ENCODE data around the gene PIWIL4. TPM values are rescaled to one million over a fixed set of nuclear protein-coding genes. Genes with fewer than 3 reads are reported as not detected.
A peak's percentile ranks its signal among the peaks of the same experiment; 100 is the strongest.
"Not testable (repeated sequence)": the region's sequence is repeated elsewhere in the genome, so short reads cannot be mapped to it uniquely, and the experiment has no call there.

Gene PIWIL4
- total RNA-seq, 1 donor from 2014 or later = 2.6 TPM

DNA sequence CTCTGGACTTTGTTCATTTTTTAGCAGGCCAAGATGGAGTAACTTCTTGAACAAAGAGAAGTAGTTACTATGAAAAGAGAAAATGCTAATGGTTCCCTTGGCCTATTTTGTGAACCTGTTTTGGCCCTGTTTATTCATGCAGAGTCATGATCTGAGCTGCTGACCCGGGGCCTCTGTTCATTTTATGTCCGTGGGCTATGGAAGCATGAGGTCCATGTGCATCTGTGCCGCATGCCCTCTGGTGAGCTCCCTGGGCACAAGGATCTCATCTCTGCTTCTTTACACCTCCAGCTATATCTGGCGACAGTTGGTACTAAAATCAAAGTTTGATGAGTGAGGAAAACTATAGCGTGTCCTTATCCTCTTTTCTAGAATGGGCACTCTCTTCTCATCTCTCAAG, 1.0 kb downstream of the PIWIL4 start:
- TF ChIP-seq, protein P1, sequence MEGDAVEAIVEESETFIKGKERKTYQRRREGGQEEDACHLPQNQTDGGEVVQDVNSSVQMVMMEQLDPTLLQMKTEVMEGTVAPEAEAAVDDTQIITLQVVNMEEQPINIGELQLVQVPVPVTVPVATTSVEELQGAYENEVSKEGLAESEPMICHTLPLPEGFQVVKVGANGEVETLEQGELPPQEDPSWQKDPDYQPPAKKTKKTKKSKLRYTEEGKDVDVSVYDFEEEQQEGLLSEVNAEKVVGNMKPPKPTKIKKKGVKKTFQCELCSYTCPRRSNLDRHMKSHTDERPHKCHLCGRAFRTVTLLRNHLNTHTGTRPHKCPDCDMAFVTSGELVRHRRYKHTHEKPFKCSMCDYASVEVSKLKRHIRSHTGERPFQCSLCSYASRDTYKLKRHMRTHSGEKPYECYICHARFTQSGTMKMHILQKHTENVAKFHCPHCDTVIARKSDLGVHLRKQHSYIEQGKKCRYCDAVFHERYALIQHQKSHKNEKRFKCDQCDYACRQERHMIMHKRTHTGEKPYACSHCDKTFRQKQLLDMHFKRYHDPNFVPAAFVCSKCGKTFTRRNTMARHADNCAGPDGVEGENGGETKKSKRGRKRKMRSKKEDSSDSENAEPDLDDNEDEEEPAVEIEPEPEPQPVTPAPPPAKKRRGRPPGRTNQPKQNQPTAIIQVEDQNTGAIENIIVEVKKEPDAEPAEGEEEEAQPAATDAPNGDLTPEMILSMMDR (IDR thresholded peaks at IDR 0.05) = no peak
- Mint-ChIP-seq H3K36me3 (ENCODE audit: low read depth) (peaks cover 1% of the 10 kb centered on the region), H3K9me3 (ENCODE audit: low read depth) (no peaks in the 10 kb centered on the region), H3K4me1 (ENCODE audit: low read depth) (peaks cover 12% of the 10 kb centered on the region), H3K27ac (ENCODE audit: unreplicated experiment) (no peak overlapping the region), H3K4me3 (ENCODE audit: unreplicated experiment) (no peak overlapping the region), H3K27me3 (ENCODE audit: low read depth) (no peaks in the 10 kb centered on the region)
- no peak for DNase-seq (ENCODE audit: low spot score)

GRCh38 chr11:94568717-94569116, 1.5 kb downstream of the PIWIL4 start:
- TF ChIP-seq, protein P1 (IDR thresholded peaks at IDR 0.05) = no peak
- Mint-ChIP-seq H3K27me3 (ENCODE audit: low read depth) (no peaks in the 10 kb centered on the region), H3K4me1 (ENCODE audit: low read depth) (peaks cover 7% of the 10 kb centered on the region), H3K9me3 (ENCODE audit: low read depth) (no peaks in the 10 kb centered on the region), H3K36me3 (ENCODE audit: low read depth) (peaks cover 1% of the 10 kb centered on the region), H3K27ac (ENCODE audit: unreplicated experiment) (no peak overlapping the region), H3K4me3 (ENCODE audit: unreplicated experiment) (no peak overlapping the region)
- no peak for DNase-seq (ENCODE audit: low spot score)

DNA sequence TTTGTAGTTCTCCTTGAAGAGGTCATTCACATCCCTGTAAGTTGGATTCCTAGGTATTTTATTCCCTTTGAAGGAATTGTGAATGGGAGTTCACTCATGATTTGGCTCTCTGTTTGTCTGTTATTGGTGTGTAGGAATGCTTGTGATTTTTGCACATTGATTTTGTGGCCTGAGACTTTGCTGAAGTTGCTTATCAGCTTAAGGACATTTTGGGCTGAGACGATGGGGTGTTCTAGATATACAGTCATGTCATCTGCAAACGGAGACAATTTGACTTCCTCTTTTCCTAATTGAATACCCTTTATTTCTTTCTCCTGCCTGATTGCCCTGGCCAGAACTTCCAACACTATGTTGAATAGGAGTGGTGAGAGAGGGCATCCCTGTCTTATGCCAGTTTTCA, 5.8 kb downstream of the PIWIL4 start:
- DNase-seq (ENCODE audit: low spot score); H3K27me3 Mint-ChIP-seq (ENCODE audit: low read depth); H3K36me3 Mint-ChIP-seq (ENCODE audit: low read depth); H3K27ac Mint-ChIP-seq (ENCODE audit: unreplicated experiment); H3K4me3 Mint-ChIP-seq (ENCODE audit: unreplicated experiment); H3K9me3 Mint-ChIP-seq (ENCODE audit: low read depth): not testable (repeated sequence)
- H3K4me1 Mint-ChIP-seq (ENCODE audit: low read depth) = peaks cover 20% of the 10 kb centered on the region

DNA sequence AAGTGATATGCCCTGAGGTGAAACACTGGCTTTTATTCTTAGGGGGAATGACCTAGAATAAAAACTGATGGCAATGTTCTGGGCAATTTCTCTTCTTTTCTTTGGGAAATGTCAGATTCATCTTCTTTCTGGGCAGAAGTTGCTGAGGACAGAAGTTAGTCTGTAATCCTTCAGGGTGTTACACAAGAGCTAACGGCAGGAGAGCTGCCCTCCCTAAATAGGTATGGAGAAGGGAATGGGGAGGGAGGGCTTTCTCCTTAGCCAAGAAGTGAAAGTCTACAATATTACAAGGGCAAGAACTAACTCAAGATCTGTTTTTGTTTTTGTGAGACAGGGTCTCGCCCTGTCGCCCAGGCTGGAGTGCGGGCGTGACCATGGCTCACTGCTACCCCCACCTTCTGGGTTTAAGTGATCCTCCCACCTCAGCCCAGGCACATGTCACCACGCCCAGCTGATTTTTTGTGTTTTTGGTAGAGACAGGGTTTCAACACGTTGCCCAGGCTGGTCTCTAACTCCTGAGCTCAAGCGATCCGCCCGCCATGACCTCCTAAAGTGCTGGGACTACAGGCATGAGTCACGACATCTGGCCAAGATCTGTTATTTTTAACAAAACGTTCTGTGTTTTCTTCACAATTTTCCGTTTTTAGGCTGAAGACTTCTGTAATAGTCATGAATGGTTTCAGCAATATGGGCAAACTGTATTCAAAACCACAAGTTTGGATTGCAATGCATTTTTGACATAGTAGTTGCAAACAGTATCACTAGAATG, 7.2 kb downstream of the PIWIL4 start:
- H3K4me1 Mint-ChIP-seq (ENCODE audit: low read depth) = peaks cover 25% of the 10 kb centered on the region
- no peak for DNase-seq (ENCODE audit: low spot score)
- no peaks in the 10 kb centered on the region for H3K27me3 Mint-ChIP-seq (ENCODE audit: low read depth)
- H3K4me3 Mint-ChIP-seq (ENCODE audit: unreplicated experiment) = peak overlapping the region; percentile 57
- TF ChIP-seq, protein P1 (IDR thresholded peaks at IDR 0.05) = no peak
- no peaks in the 10 kb centered on the region for H3K9me3 Mint-ChIP-seq (ENCODE audit: low read depth)
- H3K36me3 Mint-ChIP-seq (ENCODE audit: low read depth) = peaks cover 3% of the 10 kb centered on the region
- peak overlapping the region; percentile 91 for H3K27ac Mint-ChIP-seq (ENCODE audit: unreplicated experiment)

- Mint-ChIP-seq H3K27ac (ENCODE audit: unreplicated experiment) (no peak overlapping the region), H3K27me3 (ENCODE audit: low read depth) (no peaks in the 10 kb centered on the region), H3K9me3 (ENCODE audit: low read depth) (no peaks in the 10 kb centered on the region), H3K4me1 (ENCODE audit: low read depth) (peaks cover 25% of the 10 kb centered on the region), H3K4me3 (ENCODE audit: unreplicated experiment) (no peak overlapping the region), H3K36me3 (ENCODE audit: low read depth) (peaks cover 6% of the 10 kb centered on the region)
- DNase-seq (ENCODE audit: low spot score) = no peak
- TF ChIP-seq, protein P1 (IDR thresholded peaks at IDR 0.05) = no peak
These were observed 9.1 kb downstream of the PIWIL4 start for GRCh38 chr11:94576306-94576705.

- H3K4me1 Mint-ChIP-seq (ENCODE audit: low read depth) = peaks cover 25% of the 10 kb centered on the region
- no peaks in the 10 kb centered on the region for H3K9me3 Mint-ChIP-seq (ENCODE audit: low read depth)
These were observed 10.7 kb downstream of the PIWIL4 start for GRCh38 chr11:94577841-94578240.

More at GRCh38 chr11:94577841-94578240, 10.7 kb downstream of the PIWIL4 start:
- H3K4me3 Mint-ChIP-seq (ENCODE audit: unreplicated experiment) = no peak overlapping the region
- DNase-seq (ENCODE audit: low spot score) = no peak
- no peak overlapping the region for H3K27ac Mint-ChIP-seq (ENCODE audit: unreplicated experiment)
- TF ChIP-seq, protein P1 (IDR thresholded peaks at IDR 0.05) = no peak
- H3K36me3 Mint-ChIP-seq (ENCODE audit: low read depth) = peaks cover 4% of the 10 kb centered on the region
- H3K27me3 Mint-ChIP-seq (ENCODE audit: low read depth) = no peaks in the 10 kb centered on the region

Measured in chondrocyte (in vitro differentiated cells).